ENCODE measurements around the gene AHI1.

GRCh38 chr6:135277422-135277821 lies 220.1 kb downstream of the AHI1 start:
- TF ChIP-seq, protein P1, sequence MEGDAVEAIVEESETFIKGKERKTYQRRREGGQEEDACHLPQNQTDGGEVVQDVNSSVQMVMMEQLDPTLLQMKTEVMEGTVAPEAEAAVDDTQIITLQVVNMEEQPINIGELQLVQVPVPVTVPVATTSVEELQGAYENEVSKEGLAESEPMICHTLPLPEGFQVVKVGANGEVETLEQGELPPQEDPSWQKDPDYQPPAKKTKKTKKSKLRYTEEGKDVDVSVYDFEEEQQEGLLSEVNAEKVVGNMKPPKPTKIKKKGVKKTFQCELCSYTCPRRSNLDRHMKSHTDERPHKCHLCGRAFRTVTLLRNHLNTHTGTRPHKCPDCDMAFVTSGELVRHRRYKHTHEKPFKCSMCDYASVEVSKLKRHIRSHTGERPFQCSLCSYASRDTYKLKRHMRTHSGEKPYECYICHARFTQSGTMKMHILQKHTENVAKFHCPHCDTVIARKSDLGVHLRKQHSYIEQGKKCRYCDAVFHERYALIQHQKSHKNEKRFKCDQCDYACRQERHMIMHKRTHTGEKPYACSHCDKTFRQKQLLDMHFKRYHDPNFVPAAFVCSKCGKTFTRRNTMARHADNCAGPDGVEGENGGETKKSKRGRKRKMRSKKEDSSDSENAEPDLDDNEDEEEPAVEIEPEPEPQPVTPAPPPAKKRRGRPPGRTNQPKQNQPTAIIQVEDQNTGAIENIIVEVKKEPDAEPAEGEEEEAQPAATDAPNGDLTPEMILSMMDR (IDR thresholded peaks at IDR 0.05): no peak
- no peak for TF ChIP-seq POLR2A (IDR thresholded peaks at IDR 0.05)
- TF ChIP-seq POLR2AphosphoS5 (IDR thresholded peaks at IDR 0.05): no peak

All from stomach (tissue), 4 donors.